HepG2 (cell line): Measurements from ENCODE around the gene SLC25A18. TPM values are rescaled to one million over a fixed set of nuclear protein-coding genes. Genes with fewer than 3 reads are reported as not detected.

Experiments
- ATAC-seq: fragments of 200-7000 bp; cut with Tn5 transposase; 3 replicates; pipeline ENCODE4 v1.9.1; 2020; ENCODE audit warnings: mild to moderate bottlenecking, moderate library complexity
- BruUV-seq: library from RNA; stranded (reverse); fragments of 400-500 nt; replicated peaks from 2 replicates; lab custom pipeline; 2021; lab: Mats Ljungman, UMichigan
- CTCF ChIA-PET: fragments of 300-600 bp; formaldehyde crosslinking; extraction: SDS; loops from one replicate; lab custom pipeline; 2021; ENCODE audit warnings: low total read pairs, inconsistent platforms, low intra/inter-chr PET ratio; lab: Yijun Ruan, JAX
- POLR2A ChIA-PET: fragments of 350-600 bp; sonication (Branson Sonifier 250); formaldehyde crosslinking; loops from one replicate; lab custom pipeline; 2020; ENCODE audit warnings: antibody characterized with exemption, inconsistent platforms; lab: Yijun Ruan, JAX
- DNase-seq: peaks from one replicate; pipeline ENCODE4 v3.0.0-alpha.2; 2015; ENCODE audit warnings: low spot score
- FAIRE-seq: peaks from 3 replicates; lab custom pipeline; 2011; peaks lifted over from hg19 to GRCh38; lab: Jason Lieb, UNC
- H2AFZ ChIP-seq: one replicate; pipeline ENCODE4 v1.6.1; 2011; ENCODE audit warnings: low read length, inconsistent platforms
- H3K27ac ChIP-seq: fragments of 300-600 bp; 3 replicates; pipeline ENCODE4 v1.8.0; 2011; ENCODE audit warnings: mixed run types, mild to moderate bottlenecking, mixed read lengths, low read length, inconsistent platforms; ENCODE audit not compliant: insufficient read depth; ENCODE audit errors: extremely low read length
- H3K27me3 ChIP-seq, 2 experiments: fragments of 200-600 bp in 1 of 2; 2 replicates in 1 of 2; 3 replicates in 1 of 2; pipeline versions ENCODE4 v1.6.0 to v1.8.0; 2011; ENCODE audit warnings: low read length in 2 of 2, mild to moderate bottlenecking in 2 of 2, moderate library complexity in 2 of 2, inconsistent platforms in 1 of 2; ENCODE audit not compliant: insufficient read depth in 2 of 2, control insufficient read depth in 1 of 2
- H3K36me3 ChIP-seq, 2 experiments: fragments of 200-600 bp in 1 of 2; replicated peaks in 1 of 2; 2 replicates in 1 of 2; 3 replicates in 1 of 2; pipeline versions ENCODE4 v1.5.1 to v1.8.0; 2011; ENCODE audit warnings: low read length in 2 of 2, inconsistent platforms in 1 of 2; ENCODE audit not compliant: insufficient read depth in 2 of 2, control insufficient read depth in 1 of 2
- H3K4me1 ChIP-seq: 2 replicates; pipeline ENCODE4 v1.5.1; 2012; ENCODE audit warnings: low read length, inconsistent platforms; ENCODE audit not compliant: insufficient read depth
- H3K4me2 ChIP-seq: 2 replicates; pipeline ENCODE4 v1.6.0; 2011; ENCODE audit warnings: low read depth, low read length, inconsistent platforms
- H3K4me3 ChIP-seq, 3 experiments: fragments of 200-600 bp in 1 of 3; sonication (generic), shearing (Covaris generic) in 1 of 3; replicated peaks in 1 of 3; 2 replicates each; pipeline ENCODE4 v1.5.1; 2011 to 2016; ENCODE audit warnings: low read length in 3 of 3, inconsistent platforms in 2 of 3, low read depth in 2 of 3, mild to moderate bottlenecking in 2 of 3, control low read depth in 1 of 3, mixed read lengths in 1 of 3; ENCODE audit not compliant: insufficient read depth in 1 of 3
- H3K79me2 ChIP-seq: one replicate; pipeline ENCODE4 v1.6.1; 2011; ENCODE audit warnings: low read length, inconsistent platforms; ENCODE audit not compliant: insufficient read depth
- H3K9ac ChIP-seq: 2 replicates; pipeline ENCODE4 v1.6.0; 2011; ENCODE audit warnings: mild to moderate bottlenecking, low read depth, low read length, inconsistent platforms; ENCODE audit not compliant: insufficient read depth
- H3K9me3 ChIP-seq: 2 replicates; pipeline ENCODE4 v1.5.1; 2012; ENCODE audit warnings: mild to moderate bottlenecking, low read length
- H4K20me1 ChIP-seq: 2 replicates; pipeline ENCODE4 v1.6.0; 2011; ENCODE audit warnings: inconsistent platforms, mild to moderate bottlenecking, low read length, moderate library complexity; ENCODE audit not compliant: insufficient read depth
- FOSL2 ChIP-seq: sonication (generic); formaldehyde crosslinking; IDR thresholded peaks from 2 replicates; pipeline ENCODE4 v1.4.0; 2020; ENCODE audit warnings: missing genetic modification reagents
- FOXJ3 ChIP-seq: sonication (generic); formaldehyde crosslinking; IDR thresholded peaks from 2 replicates; pipeline ENCODE4 v1.4.0; 2020; ENCODE audit warnings: missing genetic modification reagents, mild to moderate bottlenecking, borderline replicate concordance
- FOXK1 ChIP-seq: sonication (generic); formaldehyde crosslinking; IDR thresholded peaks from 2 replicates; pipeline ENCODE4 v1.4.0; 2020; ENCODE audit warnings: low read depth, missing genetic modification reagents, borderline replicate concordance
- GABPA ChIP-seq, 2 experiments: IDR thresholded peaks; 2 replicates each; pipeline ENCODE4 v1.6.1; 2011 to 2016; ENCODE audit warnings: low read depth in 2 of 2, low read length in 1 of 2, missing biosample characterization in 1 of 2, missing genetic modification characterization in 1 of 2
- GATAD2A ChIP-seq: IDR thresholded peaks from 2 replicates; pipeline ENCODE4 v1.6.1; 2016
- HMG20A ChIP-seq: IDR thresholded peaks from 2 replicates; pipeline ENCODE4 v1.6.1; 2016; ENCODE audit warnings: borderline replicate concordance
- KLF12 ChIP-seq: sonication (generic); formaldehyde crosslinking; IDR thresholded peaks from 2 replicates; pipeline ENCODE4 v1.4.0; 2020; ENCODE audit warnings: missing genetic modification reagents, borderline replicate concordance
- MED1 ChIP-seq: sonication (generic); formaldehyde crosslinking; IDR thresholded peaks from 2 replicates; pipeline ENCODE4 v1.4.0; 2020; ENCODE audit warnings: missing genetic modification reagents
- NKX3-1 ChIP-seq: sonication (generic); formaldehyde crosslinking; IDR thresholded peaks from 2 replicates; pipeline ENCODE4 v1.5.0; 2020; ENCODE audit warnings: missing genetic modification reagents
- POLR2G ChIP-seq: fragments of 200-400 bp; formaldehyde crosslinking; IDR thresholded peaks from 2 replicates; pipeline ENCODE4 v1.6.1; 2018; ENCODE audit warnings: mild to moderate bottlenecking, low read depth, low read length, moderate library complexity
- TARDBP ChIP-seq: sonication (generic); formaldehyde crosslinking; IDR thresholded peaks from 2 replicates; pipeline ENCODE4 v1.8.0; 2022; ENCODE audit warnings: mild to moderate bottlenecking, missing genetic modification reagents
- TEAD3 ChIP-seq: optimal IDR thresholded peaks from 2 replicates; pipeline ENCODE3; 2016; ENCODE audit warnings: borderline replicate concordance
- ZNF260 ChIP-seq: sonication (generic); formaldehyde crosslinking; IDR thresholded peaks from 2 replicates; pipeline ENCODE4 v1.4.0; 2020; ENCODE audit warnings: missing genetic modification reagents, low read depth, mild to moderate bottlenecking, borderline replicate concordance
- WGBS: methylation state at CpG from one replicate; pipeline ENCODE4 v1.1.6; 2017; ENCODE audit warnings: low lambda C conversion rate; 5-methylcytosine and 5-hydroxymethylcytosine counted together
- in situ Hi-C: cut with HindIII; loops from 2 replicates; pipeline ENCODE4 v1.10.0; 2017; ENCODE audit warnings: low pct_unique_long_range_greater_than_20kb; ENCODE audit not compliant: extremely low pct_ligation_motif_present
- intact Hi-C: fragments of 100-400 bp; cut with micrococcal nuclease; formaldehyde crosslinking; loops from one replicate; pipeline ENCODE4 v1.10.0; 2022; ENCODE audit not compliant: unreplicated experiment
- polyA plus RNA-seq, 8 experiments: library from polyadenylated mRNA; depleted of rRNA in 3 of 8; stranded (reverse) in 7 of 8; unstranded in 1 of 8; fragments of >200 nt; fragmentation: Illumina TruSeq in 4 of 8; extraction: Trizol in 4 of 8; gene quantifications; 2 replicates each; pipeline versions ENCODE4 v1.2.1 to v1.2.3, GENCODE V29; 2011 to 2016; ENCODE audit warnings: low read depth in 4 of 8, missing spikeins in 1 of 8, mixed read lengths in 1 of 8; ENCODE audit not compliant: insufficient read depth in 1 of 8
- total RNA-seq, 5 experiments: library from RNA; depleted of rRNA; stranded (reverse); fragments of >200 nt; fragmentation: Illumina TruSeq; extraction: Trizol; gene quantifications; 2 replicates each; pipeline ENCODE4 v1.2.3, GENCODE V29; 2016; ENCODE audit warnings: low read depth in 1 of 5
- TF ChIP-seq, protein P1 (sequence below): IDR thresholded peaks from 2 replicates; pipeline ENCODE4 v1.6.1; 2016; ENCODE audit warnings: low read depth
- TF ChIP-seq, protein P2 (sequence below): sonication (generic); formaldehyde crosslinking; IDR thresholded peaks from 2 replicates; pipeline ENCODE4 v1.8.0; 2022; ENCODE audit warnings: missing genetic modification reagents, mild to moderate bottlenecking, inconsistent platforms, borderline replicate concordance
- TF ChIP-seq, protein P3 (sequence below): IDR thresholded peaks from 2 replicates; pipeline ENCODE4 v1.4.0; 2020; ENCODE audit warnings: mild to moderate bottlenecking, missing genetic modification reagents

Gene SLC25A18
- total and polyA plus RNA-seq, 2 of the 13 experiments (the other 11 are each of a cell fraction or from before 2014, with no cell fraction given): 0.28 to 0.75 TPM

DNA sequence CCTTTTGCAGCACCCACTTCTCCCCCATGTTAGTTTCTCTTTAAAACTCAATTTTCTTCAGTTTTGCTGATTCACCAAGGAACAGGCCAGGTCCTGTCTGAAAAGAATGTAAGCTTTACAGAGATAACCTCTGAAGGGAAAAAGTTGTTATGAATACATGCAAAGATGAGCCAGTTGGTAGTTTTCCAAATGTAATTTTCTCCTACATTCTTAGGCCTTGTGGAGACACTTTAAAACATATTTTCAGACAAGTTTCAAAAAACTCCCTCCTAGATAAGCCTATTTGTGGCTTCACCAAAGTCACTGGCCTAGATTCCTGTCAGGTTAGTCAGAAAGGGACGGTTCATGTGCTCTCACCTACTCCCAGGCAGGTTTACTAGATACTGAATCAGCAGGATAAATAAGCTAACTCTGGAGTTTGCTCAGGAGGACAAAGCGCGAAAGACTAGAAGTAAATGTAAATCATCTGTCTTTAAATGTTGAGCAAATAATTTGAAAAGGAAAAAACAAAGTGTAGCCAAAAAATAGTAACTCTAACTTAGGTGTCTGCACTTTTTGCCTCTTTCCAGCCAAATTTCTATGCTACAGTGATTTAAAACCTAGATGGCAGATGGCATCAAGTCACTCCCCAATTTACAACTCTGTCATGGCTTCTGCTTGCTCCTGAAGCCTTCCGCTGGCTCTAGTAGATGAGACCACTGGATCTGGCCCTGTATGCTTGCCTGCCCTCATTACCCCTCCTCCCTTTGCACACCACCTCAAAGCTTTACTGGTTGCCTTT lies 70.1 kb downstream of the SLC25A18 start:
- Histone ChIP-seq H4K20me1 (no peaks in the 10 kb centered on the region), H2AFZ (peak overlapping the region; percentile 48), H3K27me3 (no peaks in the 10 kb centered on the region; a peak in 1 of 5 replicates), H3K4me2 (peak overlapping the region; percentile 59), H3K27ac (peak overlapping the region; percentile 83), H3K79me2 (peaks cover 2% of the 10 kb centered on the region), H3K4me3 (peak overlapping the region in 1 of 3 experiments; percentile 5; a peak in 2 of 6 replicates), H3K4me1 (peaks cover 39% of the 10 kb centered on the region), H3K9me3 (no peaks in the 10 kb centered on the region), H3K9ac (peak overlapping the region; percentile 61), H3K36me3 (no peaks in the 10 kb centered on the region)
- DNase-seq (peak; percentile 85), ATAC-seq (peak; percentile 62), FAIRE-seq (no peak)
- in situ Hi-C loops: no loop called here
- intact Hi-C loops: no loop called here
- CTCF ChIA-PET: no interaction called here
- POLR2A ChIA-PET: no interaction called here
- WGBS: 25% methylated on average over 4 of the region's 4 CpGs
- no TSS peak for BruUV-seq
- TF ChIP-seq MED1: 0 out of 2 replicates have a peak, but pooled peaks have one; percentile 23
- TF ChIP-seq, protein P1, sequence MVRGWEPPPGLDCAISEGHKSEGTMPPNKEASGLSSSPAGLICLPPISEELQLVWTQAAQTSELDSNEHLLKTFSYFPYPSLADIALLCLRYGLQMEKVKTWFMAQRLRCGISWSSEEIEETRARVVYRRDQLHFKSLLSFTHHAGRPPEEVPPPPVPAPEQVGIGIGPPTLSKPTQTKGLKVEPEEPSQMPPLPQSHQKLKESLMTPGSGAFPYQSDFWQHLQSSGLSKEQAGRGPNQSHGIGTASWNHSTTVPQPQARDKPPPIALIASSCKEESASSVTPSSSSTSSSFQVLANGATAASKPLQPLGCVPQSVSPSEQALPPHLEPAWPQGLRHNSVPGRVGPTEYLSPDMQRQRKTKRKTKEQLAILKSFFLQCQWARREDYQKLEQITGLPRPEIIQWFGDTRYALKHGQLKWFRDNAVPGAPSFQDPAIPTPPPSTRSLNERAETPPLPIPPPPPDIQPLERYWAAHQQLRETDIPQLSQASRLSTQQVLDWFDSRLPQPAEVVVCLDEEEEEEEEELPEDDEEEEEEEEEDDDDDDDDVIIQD (CRISPR knock-in tag): 0 out of 2 replicates have a peak, but pooled peaks have one; percentile 46
- TF ChIP-seq KLF12 (CRISPR knock-in tag): no peak
- peak; percentile 19; the same call in 1 of the 2 replicates for TF ChIP-seq FOXJ3 (CRISPR knock-in tag)
- 0 out of 2 replicates have a peak, but pooled peaks have one; percentile 37 for TF ChIP-seq POLR2G
- 0 out of 2 replicates have a peak, but pooled peaks have one; percentile 14 for TF ChIP-seq HMG20A
- TF ChIP-seq, protein P2, sequence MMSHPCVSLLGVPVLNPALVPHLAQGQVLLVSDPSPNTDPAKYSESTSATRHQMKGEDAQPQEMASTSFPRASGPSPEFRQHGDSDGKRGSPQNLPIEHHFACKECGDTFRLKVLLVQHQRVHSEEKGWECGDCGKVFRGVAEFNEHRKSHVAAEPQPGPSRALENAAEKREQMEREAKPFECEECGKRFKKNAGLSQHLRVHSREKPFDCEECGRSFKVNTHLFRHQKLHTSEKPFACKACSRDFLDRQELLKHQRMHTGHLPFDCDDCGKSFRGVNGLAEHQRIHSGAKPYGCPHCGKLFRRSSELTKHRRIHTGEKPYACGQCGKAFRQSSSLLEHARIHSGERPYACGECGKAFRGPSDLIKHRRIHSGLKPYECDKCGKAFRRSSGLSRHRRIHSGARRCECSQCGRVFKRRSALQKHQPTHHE (CRISPR knock-in tag): no peak
- TF ChIP-seq FOXK1 (CRISPR knock-in tag): no peak
- TF ChIP-seq GATAD2A (CRISPR knock-in tag): no peak
- TF ChIP-seq ZNF260 (CRISPR knock-in tag): no peak
- 0 out of 2 replicates have a peak, but pooled peaks have one; percentile 15 for TF ChIP-seq TARDBP (CRISPR knock-in tag)
- no peak for TF ChIP-seq GABPA (IDR thresholded peaks at IDR 0.05; ENCODE audit: low read depth, low read length)
- TF ChIP-seq GABPA (CRISPR knock-in tag; IDR thresholded peaks at IDR 0.05; ENCODE audit: low read depth): 0 out of 2 replicates have a peak, but pooled peaks have one; percentile 26
- TF ChIP-seq FOSL2: peak; percentile 91
- peak; percentile 26; the same call in 1 of the 2 replicates for TF ChIP-seq NKX3-1 (CRISPR knock-in tag)
- peak; percentile 64 for TF ChIP-seq TEAD3 (CRISPR knock-in tag)
- TF ChIP-seq, protein P3, sequence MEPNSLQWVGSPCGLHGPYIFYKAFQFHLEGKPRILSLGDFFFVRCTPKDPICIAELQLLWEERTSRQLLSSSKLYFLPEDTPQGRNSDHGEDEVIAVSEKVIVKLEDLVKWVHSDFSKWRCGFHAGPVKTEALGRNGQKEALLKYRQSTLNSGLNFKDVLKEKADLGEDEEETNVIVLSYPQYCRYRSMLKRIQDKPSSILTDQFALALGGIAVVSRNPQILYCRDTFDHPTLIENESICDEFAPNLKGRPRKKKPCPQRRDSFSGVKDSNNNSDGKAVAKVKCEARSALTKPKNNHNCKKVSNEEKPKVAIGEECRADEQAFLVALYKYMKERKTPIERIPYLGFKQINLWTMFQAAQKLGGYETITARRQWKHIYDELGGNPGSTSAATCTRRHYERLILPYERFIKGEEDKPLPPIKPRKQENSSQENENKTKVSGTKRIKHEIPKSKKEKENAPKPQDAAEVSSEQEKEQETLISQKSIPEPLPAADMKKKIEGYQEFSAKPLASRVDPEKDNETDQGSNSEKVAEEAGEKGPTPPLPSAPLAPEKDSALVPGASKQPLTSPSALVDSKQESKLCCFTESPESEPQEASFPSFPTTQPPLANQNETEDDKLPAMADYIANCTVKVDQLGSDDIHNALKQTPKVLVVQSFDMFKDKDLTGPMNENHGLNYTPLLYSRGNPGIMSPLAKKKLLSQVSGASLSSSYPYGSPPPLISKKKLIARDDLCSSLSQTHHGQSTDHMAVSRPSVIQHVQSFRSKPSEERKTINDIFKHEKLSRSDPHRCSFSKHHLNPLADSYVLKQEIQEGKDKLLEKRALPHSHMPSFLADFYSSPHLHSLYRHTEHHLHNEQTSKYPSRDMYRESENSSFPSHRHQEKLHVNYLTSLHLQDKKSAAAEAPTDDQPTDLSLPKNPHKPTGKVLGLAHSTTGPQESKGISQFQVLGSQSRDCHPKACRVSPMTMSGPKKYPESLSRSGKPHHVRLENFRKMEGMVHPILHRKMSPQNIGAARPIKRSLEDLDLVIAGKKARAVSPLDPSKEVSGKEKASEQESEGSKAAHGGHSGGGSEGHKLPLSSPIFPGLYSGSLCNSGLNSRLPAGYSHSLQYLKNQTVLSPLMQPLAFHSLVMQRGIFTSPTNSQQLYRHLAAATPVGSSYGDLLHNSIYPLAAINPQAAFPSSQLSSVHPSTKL (CRISPR knock-in tag): peak; percentile 40
